NK-92 (cell line): ENCODE data around the gene SIDT2.
"Not testable (repeated sequence)": the region's sequence is repeated elsewhere in the genome, so short reads cannot be mapped to it uniquely, and the experiment has no call there.

Source experiments
- DNase-seq: peaks from one replicate; lab custom pipeline; 2025; ENCODE audit not compliant: unreplicated experiment; lab: John Stamatoyannopoulos, UW

Gene SIDT2

DNA sequence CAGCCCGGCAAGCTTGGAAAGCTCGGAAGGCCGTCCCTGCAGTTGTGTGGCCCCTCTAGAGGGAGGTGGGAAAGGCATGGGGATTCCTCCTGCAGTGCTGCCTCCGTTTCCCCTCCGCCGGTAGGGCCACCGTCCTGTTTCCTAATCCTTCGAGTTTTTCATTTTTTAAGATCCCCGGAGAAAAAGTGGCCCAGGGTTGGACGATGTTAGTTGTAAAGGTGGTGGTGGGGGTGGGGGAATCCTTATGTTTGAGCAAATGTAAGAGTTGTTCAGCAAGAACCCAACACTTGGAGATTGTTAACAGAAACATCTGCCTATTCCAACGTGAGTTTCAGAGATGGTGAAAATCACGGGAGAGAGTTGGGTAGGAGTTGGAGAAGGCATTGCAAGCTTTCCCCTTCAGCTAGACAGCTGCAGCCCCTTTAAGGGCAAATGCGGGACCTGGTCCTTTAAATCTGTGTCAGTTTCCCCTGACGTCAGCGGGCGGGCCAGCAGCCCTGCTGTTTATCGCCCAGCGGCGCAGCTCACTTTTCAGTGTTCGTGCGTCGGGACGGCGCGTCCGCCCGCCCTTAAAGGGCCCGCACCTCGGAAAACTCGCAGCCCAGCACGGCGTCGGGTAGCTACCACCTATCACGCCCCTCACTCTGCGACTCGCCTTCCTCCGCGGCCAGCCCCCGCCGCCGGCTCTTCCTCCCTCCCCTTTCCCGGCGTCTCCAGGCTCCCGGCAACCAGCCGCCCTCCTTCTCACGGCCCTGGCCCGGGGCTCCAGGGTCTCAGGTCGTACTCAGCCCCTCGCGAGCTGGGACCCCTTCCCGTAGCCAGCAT lies at the start of gene SIDT2:
Gene SIDT2, plus strand, starts transcription at position 534 of the 825 bp plus-strand sequence. CDS start 521 bp downstream, outside the sequence.
- peak; percentile 8 for DNase-seq

DNA sequence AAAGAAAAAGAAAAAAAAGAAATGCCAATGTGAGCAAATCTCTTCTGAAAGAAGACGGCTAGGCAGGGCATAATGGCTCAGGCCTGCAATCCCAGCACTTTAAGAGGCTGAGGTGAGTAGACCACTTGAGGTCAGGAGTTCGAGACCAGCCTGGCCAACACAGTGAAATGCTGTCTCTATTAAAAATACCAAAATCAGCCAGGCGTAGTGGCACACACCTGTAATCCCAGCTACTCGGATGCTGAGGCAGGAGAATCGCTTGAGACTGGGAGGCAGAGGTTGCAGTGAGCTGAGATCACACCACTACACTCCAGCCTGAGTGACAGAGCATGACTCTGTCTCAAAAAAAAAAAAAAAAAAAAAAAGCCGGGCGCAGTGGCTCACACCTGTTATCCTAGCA lies 48.1 kb upstream of the SIDT2 start:
- DNase-seq, result not testable (repeated sequence)

DNA sequence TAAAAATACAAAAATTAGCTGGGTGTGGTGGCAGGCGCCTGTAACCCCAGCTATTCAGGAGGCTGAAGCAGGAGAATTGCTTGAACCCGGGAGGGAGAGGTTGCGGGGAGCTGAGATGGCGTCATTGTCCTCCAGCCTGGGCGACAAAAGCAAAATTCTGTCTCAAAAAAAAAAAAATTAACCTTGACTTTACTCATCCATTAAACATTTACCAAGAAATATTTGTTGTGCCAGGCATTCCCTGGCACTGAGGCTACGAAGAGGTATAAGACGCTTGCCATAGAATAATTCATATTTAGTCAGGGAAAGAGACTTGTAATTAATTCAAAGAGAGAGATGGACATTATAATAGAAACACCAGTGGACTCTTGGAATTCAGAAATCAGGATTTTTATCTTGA lies 47.7 kb upstream of the SIDT2 start:
- no peak for DNase-seq

DNA sequence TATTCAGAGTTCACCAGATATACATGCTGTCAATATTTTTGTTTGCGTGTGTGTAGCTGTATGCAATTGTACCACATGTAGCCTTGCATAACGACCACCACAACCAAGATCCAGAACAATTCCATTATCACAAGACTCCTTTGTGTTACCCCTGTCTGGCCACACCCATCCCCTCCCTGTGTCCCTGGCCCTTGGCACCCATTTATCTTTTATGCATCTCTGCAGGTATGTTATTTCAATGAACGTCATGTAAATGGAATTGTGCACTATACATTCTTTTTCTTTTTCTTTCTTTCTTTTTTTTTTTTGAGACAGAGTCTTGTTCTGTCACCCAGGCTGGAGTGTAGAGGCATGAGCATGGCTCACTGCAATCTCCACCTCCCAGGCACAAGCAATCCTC lies 44.1 kb upstream of the SIDT2 start:
- no peak for DNase-seq

DNA sequence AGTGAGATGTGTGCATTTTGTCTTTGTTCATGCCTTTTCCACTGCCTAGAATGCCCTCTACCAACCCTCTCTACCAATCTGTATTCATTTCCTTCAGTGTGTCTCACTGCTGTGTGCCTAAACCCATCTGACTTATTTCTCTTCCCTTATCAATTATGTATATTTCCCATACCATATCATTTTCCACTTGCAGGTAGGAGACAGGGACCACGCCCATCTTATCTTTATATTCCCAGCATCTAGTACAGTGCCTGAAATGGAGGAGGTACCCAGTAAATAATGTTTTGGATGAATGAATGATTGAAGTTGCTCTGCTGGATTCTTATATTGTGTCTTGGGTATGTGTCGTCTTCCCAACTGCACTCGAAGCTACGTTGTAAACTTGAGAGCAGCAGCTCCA lies 43.6 kb upstream of the SIDT2 start:
- not testable (repeated sequence) for DNase-seq

DNA sequence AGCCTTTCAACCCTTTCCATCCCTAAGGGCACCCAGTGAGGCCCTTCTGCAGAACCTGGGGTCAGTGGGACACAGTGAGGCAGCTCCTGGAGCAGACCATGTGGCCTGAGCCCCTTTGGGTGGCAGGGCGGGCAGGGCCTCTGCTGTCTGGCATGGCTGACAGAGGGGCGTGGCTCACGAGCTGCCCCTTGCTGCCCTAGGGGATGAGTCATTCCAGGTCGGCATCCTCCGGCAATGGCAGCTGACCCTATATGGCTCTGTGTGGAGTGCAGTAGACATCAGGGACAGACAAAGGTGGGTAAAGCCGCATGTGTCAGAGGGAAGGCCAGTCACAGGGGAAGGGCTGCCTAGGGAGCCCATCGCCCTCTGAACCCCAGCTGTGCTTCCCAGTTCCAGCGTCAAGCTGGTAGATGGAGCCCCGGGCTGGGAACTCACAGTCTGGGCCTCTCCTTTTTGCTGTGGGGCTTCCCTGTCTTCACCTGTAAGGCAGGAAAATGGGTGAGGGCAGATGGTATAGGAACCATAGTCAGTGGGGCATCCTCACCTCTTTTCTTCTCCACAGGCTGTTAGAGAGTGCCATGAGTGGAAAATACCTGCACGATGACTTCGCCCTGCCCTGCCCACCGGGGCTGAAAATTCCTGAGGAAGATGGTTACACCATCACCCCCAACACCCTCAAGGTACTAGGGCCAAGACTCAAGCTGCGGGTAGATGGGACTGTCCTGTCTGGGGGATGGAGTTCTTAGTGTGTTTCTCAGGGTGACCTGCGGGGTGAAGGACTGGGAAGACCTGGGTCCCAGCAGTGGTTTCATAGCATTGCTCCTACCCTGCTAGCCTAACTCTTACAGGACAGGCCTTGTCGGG lies 41.1 kb upstream of the SIDT2 start:
- DNase-seq, result not testable (repeated sequence)

DNA sequence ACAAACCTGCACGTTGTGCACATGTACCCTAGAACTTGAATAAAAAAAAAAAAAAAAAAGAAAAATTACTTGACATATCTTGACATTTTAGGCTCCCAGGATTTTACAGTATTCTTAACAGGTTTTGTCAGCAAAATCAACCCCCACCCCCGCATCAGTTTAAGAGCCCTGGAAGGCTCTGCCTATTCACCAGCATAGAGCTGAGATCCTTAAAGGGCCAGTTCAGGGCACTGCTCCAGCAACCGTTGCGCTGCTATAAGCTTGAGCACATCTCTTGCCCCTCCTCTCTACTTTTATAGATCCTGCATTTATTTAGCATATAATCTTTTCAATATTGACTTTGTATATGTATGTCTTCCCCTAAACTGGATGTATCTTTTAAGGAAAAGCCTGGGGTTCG lies 35.2 kb upstream of the SIDT2 start:
- DNase-seq, result no peak

DNA sequence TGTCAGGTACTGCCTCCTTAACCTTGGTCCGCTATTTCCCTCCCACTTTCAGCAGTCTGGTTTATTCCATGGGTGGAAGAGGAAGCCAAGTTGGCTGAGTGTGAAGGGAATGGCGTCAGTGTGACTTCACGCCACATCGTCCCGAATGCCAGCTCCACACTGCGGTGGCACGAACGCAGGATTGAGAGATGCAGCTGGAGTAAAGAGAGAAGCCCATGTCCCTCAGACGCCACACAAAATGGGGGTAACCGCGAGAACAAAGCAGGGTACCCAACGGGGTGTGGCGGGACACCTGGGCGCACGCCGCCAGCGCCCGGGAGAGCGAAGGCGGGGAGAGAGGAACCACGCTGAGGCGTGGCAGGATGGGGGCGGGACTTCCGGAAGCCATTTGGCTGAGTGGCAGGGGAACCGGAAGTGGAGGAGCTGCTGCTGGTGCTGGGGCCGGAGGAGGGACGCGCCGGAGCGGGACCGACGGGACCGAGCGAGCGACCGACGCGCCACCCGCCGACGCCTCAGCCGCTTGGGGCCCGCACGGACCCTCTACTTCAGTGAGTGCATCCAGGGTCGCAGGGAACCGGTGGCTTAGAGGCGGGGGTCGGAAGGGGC lies 34.6 kb upstream of the SIDT2 start, which contains the start of gene PAFAH1B2:
Gene PAFAH1B2, plus strand, starts transcription at position 417 of the 606 bp plus-strand sequence. CDS start 8,161 bp downstream, outside the sequence.
- peak; percentile 48 for DNase-seq

DNA sequence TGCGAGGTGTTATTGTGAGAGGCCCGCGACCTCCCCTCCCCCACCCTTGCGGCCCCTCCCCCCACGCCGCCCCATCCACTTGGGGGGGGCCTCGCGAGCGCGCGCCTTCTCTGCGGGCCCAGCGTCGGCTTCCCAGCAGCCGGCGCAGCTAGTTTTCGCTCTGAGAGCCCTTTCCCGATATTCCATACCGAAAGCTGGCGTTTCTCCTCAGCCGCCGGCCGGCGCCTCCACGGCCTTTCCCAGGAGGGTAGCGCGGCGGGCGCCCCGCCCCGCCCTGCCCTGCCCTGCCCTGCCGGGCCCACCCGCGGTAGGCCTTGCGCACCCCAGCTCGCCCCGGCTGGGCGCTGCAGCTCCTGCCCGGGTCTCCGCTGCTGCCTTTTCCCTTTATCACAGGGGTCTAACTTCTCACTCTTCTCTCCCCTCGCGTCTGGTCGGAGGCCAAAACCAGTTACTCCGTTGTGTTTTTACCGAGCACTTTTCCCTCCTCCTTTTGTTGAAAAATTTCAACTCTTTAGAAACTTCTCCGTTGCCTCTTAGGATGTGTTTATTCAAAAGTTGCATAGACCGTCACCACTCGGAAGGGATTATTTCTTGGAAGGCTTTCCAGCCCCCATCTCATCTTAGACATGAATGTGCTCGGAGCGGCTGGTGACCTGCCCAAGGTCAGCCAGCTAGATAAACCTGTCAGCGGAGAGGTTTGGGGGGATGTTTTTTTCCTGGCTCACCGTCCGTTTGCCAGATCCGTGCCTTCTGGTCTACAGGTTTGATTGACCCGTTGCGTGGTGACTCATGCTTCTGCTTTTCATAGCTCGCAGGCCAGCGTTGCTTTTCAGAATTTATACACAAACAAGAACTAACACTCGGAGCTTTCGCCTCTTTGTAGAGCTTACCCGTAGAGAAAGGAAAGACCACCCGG lies 33.8 kb upstream of the SIDT2 start:
- DNase-seq, result no peak

DNA sequence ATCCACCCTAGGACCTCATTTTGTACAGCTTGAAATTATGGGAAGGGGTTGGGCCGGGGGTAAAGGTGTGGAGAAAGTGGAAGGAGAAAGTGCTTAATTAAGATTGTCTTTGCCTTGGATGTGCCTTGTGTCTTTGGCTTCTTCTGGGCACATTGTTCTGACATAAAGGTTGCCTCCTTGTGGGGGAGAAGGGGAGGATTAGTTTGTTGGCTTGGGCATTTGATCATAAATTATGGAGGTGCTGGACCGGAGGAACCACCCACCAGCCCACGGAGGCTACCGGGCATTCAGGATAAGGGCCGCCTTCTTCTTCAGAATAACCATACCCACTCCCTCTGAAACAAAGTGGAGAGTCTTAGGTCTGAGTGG lies 33.2 kb upstream of the SIDT2 start:
- DNase-seq, result no peak

DNA sequence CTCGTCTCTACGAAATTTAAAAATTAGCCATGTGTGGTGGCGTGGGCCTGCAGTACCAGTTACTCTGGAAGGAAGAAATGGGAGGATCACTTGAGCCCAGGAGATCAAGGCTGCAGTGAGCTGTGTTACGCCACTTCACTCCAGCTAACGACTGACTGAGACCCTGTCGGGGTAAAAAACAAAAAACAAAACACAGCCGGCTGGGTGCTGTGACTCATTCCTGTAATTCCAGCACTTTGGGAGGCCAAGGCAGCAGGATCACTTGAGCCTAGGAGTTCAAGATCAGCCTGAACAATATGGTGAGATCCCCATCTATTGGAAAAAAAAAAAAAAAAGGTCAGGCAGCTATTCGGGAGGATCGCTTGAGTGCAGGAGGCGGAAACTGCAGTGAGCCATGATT lies 32.0 kb upstream of the SIDT2 start:
- no peak for DNase-seq

DNA sequence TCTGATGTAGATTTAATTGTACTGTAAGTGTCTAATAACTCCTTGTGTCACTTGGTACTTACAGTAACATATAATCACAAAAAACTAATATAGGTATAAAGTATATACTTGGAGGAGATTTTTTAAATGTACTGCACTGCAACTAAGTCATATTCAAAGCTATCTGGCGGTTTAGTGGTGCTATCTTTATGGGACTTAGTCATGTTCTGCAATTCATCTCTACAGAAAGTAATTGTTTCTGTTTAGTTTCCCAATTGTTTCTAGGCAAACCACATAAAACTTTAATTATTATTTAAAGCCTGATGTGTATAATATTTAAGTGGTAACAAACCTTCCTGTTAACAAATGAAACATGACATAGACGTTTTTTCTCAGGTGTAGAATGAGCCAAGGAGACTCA lies 26.5 kb upstream of the SIDT2 start:
- DNase-seq, result no peak

DNA sequence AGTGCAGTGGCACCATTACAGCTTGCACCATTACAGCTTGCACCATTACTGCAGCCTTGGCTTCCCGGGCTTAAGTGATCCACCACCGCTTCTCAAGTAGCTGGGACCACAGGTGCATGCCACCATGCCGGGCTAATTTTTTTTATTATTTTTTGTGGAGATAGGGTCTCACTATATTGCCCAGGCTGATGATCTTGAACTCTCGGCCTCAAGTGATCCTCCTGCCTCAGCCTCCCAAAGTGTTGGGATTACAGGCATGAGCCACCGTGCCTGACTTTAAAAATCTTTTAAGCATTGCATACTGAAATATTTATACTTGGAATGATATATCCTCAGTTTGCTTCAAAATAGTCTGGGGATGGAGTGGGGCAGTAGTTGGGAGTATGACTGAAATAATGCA lies 24.1 kb upstream of the SIDT2 start:
- no peak for DNase-seq

DNA sequence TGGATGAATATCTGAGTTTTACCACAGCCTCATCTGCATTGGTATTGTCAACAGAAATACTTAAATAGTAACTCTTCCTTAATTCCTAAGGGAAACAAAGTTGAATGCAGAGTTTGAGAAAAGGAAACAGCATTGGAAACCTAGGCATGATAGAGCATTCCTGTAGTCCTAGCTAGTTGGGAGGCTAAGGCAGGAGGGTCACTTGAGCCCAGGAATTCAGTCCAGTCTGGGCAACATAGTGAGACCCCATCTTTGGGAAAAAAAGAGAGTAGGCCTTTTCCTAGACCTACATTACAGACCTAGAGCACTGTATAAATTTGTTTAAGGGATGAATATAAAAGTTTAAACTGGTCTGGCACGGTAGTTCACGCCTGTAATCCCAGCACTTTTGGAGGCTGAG lies 21.0 kb upstream of the SIDT2 start:
- no peak for DNase-seq

DNA sequence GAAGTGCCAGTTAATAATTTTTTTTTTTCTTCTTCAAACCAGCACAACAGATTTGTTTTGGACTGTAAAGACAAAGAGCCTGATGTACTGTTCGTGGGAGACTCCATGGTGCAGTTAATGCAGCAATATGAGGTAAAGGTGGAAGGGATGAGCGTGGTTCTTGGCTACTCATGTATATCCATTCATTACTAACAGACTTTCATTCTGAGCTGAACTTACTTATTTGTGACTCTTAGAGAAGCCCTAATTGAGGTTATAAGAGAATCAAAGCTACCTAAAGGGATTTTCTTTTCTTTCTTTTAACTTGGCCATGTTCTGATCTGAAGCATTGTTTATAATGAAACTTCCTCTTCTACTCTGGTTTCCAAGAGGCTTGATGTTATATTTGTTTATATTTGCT lies 18.7 kb upstream of the SIDT2 start:
- no peak for DNase-seq

DNA sequence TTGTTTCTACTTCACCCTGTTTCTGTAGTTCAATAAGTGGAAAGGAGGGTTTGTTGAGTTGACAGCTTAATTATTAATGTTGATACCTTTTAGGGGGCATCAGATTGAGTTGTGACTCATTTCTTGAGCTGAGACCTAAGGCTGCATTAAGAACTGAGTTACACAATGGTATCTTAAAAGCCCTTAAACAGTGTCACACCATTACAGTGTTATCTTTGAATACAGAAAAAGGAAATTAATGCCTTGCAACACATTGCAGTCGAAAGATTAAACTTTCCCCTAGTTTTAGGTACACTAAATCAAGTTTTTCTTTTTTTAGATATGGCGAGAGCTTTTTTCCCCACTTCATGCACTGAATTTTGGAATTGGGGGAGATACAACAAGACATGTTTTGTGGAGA lies 17.7 kb upstream of the SIDT2 start:
- DNase-seq, result no peak

DNA sequence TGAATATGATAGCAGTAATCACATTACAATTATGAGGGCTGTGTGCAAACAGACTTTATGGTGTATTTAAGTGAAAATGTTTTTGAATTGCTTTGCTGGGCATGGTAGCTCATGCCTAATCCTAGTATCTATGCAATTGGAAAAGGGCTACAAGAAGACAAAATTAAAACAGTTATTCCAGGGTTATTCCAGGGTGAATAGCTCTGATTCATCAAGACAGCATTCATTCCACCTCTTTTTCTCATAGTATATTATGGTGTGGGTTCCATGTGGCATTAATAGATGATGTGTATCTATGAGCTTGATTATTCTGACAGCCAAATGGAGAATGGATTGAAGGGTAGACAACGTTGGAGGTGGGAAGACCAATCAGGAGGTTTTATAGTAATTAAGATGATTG lies 12.1 kb upstream of the SIDT2 start:
- no peak for DNase-seq

DNA sequence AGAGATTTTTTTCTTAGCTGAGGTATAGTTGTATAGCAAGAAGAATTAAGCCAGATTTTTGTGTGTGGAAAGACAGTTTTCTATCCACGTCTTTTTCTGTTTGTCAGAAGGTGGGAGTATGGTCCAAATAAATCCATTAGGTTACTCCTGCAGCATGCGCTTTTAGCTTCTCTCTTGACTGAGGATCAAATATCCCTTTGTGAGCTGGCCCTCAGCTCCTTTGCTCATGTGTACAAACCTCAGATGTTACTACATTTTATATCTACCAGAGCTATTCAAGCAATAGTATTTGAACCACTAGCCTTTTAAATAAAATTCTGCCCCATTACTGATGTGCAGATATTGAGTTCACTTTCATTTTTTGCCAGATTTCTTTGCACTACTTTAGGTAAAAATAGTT lies 8.8 kb upstream of the SIDT2 start:
- DNase-seq, result no peak

DNA sequence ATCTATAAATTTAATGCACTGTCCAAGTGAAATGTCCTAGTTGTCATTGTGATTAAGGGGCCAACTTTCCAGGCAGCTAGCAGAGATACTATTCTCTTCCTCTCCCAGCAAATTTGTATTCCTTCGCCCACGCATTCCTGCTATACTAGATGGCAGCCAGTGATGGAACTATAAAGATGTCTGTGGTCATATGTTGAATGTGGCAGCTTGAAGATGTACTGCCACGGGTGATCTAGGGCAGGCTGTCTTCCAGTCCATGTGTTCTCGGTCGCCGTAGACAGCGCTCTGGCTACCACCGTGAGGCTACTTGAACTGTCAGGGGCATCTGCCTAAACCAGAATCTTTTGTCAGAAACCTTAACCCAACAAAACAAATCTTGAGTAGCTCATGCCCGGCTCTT lies 8.3 kb upstream of the SIDT2 start:
- DNase-seq, result no peak

DNA sequence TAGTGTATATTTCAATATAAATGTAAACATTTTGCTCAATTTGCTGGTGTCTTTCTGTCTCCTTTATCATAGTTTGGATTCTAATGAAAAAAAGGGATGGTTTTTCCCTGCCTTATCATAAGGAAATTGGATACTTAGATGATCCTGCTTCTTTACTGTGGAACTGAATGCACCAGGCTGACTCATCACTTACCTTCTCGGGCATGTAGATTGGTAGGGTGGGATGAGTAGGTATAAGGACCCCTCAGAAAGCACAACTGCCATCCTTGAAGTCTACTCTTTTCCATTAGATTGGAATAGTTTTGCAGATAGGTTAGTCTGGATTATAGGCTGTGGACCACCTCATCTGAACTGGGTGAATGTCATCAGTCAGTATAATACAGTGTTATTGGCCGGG lies 7.5 kb upstream of the SIDT2 start:
- no peak for DNase-seq
